Lower leg skin (tissue), 4 donors: Measurements from ENCODE around the gene KIF21B. TPM values are rescaled to one million over a fixed set of nuclear protein-coding genes. Genes with fewer than 3 reads are reported as not detected.

ENCODE experiments used
- DNase-seq, 2 donors: peaks; one replicate each; pipeline ENCODE4 v3.0.0-alpha.2; 2019; ENCODE audit warnings: low spot score in 2 of 2
- H3K4me3 ChIP-seq: fragments of 200-600 bp; sonication (generic); 2 replicates; pipeline ENCODE4 v1.5.1; 2017; ENCODE audit warnings: mild to moderate bottlenecking, low read depth; ENCODE audit not compliant: poor library complexity, severe bottlenecking
- POLR2A ChIP-seq, 2 donors: fragments of 450-650 bp; IDR thresholded peaks; one replicate each; pipeline ENCODE4 v1.6.1; 2016 to 2017; ENCODE audit warnings: antibody characterized with exemption in 2 of 2, mild to moderate bottlenecking in 1 of 2, moderate library complexity in 1 of 2
- whole genome bisulfite sequencing, 2 donors: methylation state at CpG; one replicate each; pipeline ENCODE4 v1.1.5; 2018; 5-methylcytosine and 5-hydroxymethylcytosine counted together
- intact Hi-C: fragments of 100-400 bp; cut with DNase I; formaldehyde crosslinking; loops from one replicate; pipeline ENCODE4 v1.15.0; 2023; ENCODE audit warnings: low total_unique reads
- total RNA-seq, 4 donors: library from RNA; depleted of rRNA; stranded (reverse); fragments of >200 nt; gene quantifications; one replicate each; pipeline ENCODE4 v1.1.0, GENCODE V29; 2016
- TF ChIP-seq, protein P1 (sequence below), 3 donors: fragments of 450-650 bp; IDR thresholded peaks; one replicate each; pipeline ENCODE4 v1.5.1; 2016; ENCODE audit warnings: antibody characterized with exemption in 3 of 3, mild to moderate bottlenecking in 3 of 3, moderate library complexity in 2 of 3

Gene KIF21B
- 1 to 10 TPM in 2 of 4 donors, under 1 TPM in 2; 0.38 to 1.6 (median 1.0) TPM for total RNA-seq

GRCh38 chr1:201023517-201023902, at the start of gene KIF21B:
KIF21B (minus strand) TSS chr1:201023714; CDS start chr1:201023383, 331 bp downstream.
- peak; percentile 69 to 94 for DNase-seq

GRCh38 chr1:201072922-201073321, 49.4 kb upstream of the KIF21B start:
- DNase-seq, result no peak
- H3K4me3 ChIP-seq, result no peak overlapping the region
- TF ChIP-seq POLR2A (IDR thresholded peaks at IDR 0.05), result no peak
- TF ChIP-seq, protein P1, sequence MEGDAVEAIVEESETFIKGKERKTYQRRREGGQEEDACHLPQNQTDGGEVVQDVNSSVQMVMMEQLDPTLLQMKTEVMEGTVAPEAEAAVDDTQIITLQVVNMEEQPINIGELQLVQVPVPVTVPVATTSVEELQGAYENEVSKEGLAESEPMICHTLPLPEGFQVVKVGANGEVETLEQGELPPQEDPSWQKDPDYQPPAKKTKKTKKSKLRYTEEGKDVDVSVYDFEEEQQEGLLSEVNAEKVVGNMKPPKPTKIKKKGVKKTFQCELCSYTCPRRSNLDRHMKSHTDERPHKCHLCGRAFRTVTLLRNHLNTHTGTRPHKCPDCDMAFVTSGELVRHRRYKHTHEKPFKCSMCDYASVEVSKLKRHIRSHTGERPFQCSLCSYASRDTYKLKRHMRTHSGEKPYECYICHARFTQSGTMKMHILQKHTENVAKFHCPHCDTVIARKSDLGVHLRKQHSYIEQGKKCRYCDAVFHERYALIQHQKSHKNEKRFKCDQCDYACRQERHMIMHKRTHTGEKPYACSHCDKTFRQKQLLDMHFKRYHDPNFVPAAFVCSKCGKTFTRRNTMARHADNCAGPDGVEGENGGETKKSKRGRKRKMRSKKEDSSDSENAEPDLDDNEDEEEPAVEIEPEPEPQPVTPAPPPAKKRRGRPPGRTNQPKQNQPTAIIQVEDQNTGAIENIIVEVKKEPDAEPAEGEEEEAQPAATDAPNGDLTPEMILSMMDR (IDR thresholded peaks at IDR 0.05), result no peak
- 85 to 90% methylated on average over 6 of the region's 6 CpGs for WGBS, 2 donors
- intact Hi-C loops, result no loop called here

More at GRCh38 chr1:201023517-201023902, at the start of gene KIF21B:
- no peak for TF ChIP-seq POLR2A (IDR thresholded peaks at IDR 0.05)
- TF ChIP-seq, protein P1 (IDR thresholded peaks at IDR 0.05), result no peak
- peak within 1 kb of the TSS; percentile 41 for H3K4me3 ChIP-seq
- 1 to 2% methylated on average over 10 to 12 of the region's 53 CpGs for WGBS, 2 donors
- intact Hi-C loops, result no loop called here

- intact Hi-C loops, result no loop called here
- TF ChIP-seq, protein P1 (IDR thresholded peaks at IDR 0.05), result no peak
- TF ChIP-seq POLR2A (IDR thresholded peaks at IDR 0.05), result no peak
- no peak overlapping the region for H3K4me3 ChIP-seq
- DNase-seq, result no peak
- WGBS, 2 donors, result 54 to 68% methylated on average over 5 of the region's 5 CpGs
Observed at GRCh38 chr1:201072149-201072548, 48.6 kb upstream of the KIF21B start.

DNA sequence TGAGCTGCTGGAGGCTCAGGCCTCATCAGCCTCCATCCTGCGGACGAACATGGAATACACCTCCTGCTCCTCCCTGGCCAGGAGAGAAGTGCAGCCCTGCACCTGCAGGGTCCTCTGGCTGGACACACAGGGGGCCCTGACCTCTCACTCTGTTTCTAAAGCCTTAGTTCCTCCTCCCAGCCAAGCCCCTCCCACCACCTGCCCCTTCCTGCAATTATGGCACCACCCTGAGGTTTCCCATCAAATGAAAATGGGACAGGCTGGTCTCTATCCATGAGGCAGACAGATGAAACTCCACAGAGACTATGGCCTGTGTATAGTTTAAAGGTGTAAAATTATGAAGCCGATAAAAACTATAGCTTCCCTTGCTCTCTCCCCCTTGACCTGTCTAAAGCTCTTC, 46.1 kb upstream of the KIF21B start:
- 95 to 97% methylated on average over 3 of the region's 3 CpGs for WGBS, 2 donors
- TF ChIP-seq, protein P1 (IDR thresholded peaks at IDR 0.05), result no peak
- TF ChIP-seq POLR2A (IDR thresholded peaks at IDR 0.05), result no peak
- no peak overlapping the region for H3K4me3 ChIP-seq
- DNase-seq, result no peak
- intact Hi-C loops, result no loop called here

GRCh38 chr1:201068976-201069375, 45.5 kb upstream of the KIF21B start:
- TF ChIP-seq, protein P1 (IDR thresholded peaks at IDR 0.05), result no peak
- no peak for TF ChIP-seq POLR2A (IDR thresholded peaks at IDR 0.05)
- 66 to 79% methylated on average over 4 of the region's 4 CpGs for WGBS, 2 donors
- DNase-seq, result no peak
- intact Hi-C loops, result no loop called here
- H3K4me3 ChIP-seq, result no peak overlapping the region

DNA sequence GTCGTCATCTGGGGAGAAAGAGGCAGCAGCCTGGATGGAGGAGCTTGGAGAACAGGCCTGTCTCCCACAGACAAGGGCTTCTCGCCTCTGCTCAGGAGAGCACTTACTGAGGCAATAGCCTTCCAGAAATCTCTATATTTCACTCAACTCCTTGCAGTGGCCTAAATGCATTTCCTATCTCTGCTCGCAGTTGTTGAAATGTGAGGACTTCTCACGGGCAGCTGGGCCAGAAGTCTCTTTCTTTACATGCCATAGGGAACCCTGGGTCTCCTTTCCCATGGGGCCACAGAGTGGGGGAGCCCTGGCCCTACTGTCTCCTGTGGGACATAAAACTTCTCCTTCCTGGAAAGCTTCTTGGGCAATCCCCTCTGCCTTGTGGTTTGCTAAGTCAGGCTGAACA, 43.5 kb upstream of the KIF21B start:
- intact Hi-C loops, result no loop called here
- TF ChIP-seq, protein P1 (IDR thresholded peaks at IDR 0.05), result no peak
- TF ChIP-seq POLR2A (IDR thresholded peaks at IDR 0.05), result no peak
- no peak overlapping the region for H3K4me3 ChIP-seq
- DNase-seq, result no peak
- WGBS, 2 donors, result 86 to 90% methylated on average over 4 of the region's 4 CpGs
